ENCODE measurements around the gene NLRP9.
"Not testable (repeated sequence)": the region's sequence is repeated elsewhere in the genome, so short reads cannot be mapped to it uniquely, and the experiment has no call there.

NLRP9 gene

DNA sequence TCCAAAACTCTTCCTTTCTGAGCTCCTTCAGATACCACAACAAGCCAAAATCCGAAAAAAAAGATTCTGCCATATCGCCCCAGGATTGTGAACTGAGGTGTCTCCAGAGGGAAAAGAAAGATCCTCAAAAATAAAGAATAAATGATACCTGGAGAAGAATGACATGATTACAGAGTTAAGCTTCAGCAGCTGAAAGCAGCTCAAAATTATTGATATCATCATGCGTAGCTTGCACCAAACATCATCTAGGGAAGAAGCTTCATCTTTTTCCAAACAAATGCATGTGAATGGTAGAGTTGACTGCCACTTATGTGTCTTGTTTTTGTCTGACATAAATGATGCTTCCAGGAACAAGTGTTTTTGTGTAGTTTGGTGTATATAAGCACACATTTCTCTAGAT is at the start of gene NLRP9:
TSS of gene NLRP9 (minus strand) at position 101 of the 400 bp plus-strand sequence. CDS start at position 73, 28 bp downstream.
- DNase-seq, result no peak

GRCh38 chr19:55781112-55781511 is 42.9 kb upstream of the NLRP9 start:
- no peak for DNase-seq

- DNase-seq, result no peak
These were observed 40.1 kb upstream of the NLRP9 start for GRCh38 chr19:55778331-55778730.

DNA sequence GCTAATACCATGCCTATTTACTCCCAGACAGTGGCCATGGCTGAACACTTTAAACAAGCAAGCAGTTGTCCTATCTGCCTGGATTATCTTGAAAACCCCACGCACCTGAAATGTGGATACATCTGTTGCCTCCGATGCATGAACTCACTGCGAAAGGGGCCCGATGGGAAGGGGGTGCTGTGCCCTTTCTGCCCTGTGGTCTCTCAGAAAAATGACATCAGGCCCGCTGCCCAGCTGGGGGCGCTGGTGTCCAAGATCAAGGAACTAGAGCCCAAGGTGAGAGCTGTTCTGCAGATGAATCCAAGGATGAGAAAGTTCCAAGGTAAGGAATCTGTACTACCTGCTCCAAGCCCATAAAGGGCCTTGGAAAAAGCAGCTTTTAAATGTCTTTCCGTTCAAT is 39.3 kb upstream of the NLRP9 start:
- DNase-seq, result no peak

GRCh38 chr19:55769632-55770031 is 31.4 kb upstream of the NLRP9 start:
- not testable (repeated sequence) for DNase-seq

DNA sequence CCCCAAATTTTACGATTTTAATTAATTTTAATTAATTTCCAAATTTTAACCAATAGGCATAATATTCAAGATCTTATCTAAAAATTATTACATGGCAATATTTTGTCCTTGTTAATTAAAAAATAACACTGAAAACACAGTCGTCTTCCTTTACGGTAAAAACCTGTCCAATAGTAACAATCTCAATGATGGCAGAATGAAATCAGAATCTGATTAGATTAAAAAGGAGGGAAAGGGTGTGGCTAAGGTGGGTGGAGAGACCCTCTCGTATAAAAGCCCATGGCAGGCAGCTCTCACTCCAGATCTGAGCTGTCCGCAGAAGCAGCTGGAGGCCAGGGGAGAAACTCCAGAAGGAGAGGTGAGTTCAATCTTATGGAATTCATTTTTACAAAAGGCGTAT is 30.6 kb upstream of the NLRP9 start, which contains the start of gene RFPL4AL1:
TSS of gene RFPL4AL1 (plus strand) at position 301 of the 400 bp plus-strand sequence. CDS start 2,687 bp downstream, outside the sequence.
- DNase-seq, result not testable (repeated sequence)

DNA sequence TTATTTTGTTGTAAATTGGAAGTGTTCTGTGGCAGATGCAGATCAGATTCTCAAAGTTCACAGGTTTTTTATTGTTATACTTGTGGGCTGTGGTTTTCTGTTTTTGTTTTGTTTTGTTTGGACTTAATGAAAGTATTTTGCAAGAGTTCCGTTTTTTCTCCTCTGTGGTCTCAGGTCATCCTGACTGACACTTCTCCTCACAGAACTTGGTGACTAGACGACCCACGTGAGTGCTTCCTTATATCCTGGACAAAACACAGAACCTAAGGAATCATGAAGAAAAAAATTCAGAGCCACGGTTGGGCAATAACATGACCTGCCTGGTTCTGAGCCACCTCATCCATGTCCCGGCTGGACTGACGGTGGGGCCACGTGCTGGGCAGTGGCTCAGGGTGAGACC is 28.3 kb upstream of the NLRP9 start:
- DNase-seq, result no peak

DNA sequence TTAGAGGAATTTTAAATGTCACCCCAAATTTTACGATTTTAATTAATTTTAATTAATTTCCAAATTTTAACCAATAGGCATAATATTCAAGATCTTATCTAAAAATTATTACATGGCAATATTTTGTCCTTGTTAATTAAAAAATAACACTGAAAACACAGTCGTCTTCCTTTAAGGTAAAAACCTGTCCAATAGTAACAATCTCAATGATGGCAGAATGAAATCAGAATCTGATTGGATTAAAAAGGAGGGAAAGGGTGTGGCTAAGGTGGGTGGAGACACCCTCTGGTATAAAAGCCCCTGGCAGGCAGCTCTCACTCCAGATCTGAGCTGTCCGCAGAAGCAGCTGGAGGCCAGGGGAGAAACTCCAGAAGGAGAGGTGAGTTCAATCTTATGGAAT is 20.6 kb upstream of the NLRP9 start, which contains the start of gene RFPL4A:
TSS of gene RFPL4A (plus strand) at position 301 of the 400 bp plus-strand sequence. CDS start 2,704 bp downstream, outside the sequence.
- not testable (repeated sequence) for DNase-seq

- not testable (repeated sequence) for DNase-seq
These were observed 18.6 kb upstream of the NLRP9 start for GRCh38 chr19:55756808-55757207.

GRCh38 chr19:55753401-55753800 is 15.2 kb upstream of the NLRP9 start:
- no peak for DNase-seq

GRCh38 chr19:55750715-55751114 is 12.5 kb upstream of the NLRP9 start:
- DNase-seq, result no peak

- not testable (repeated sequence) for DNase-seq
These were observed 7.8 kb downstream of the NLRP9 start for GRCh38 chr19:55730378-55730777.

DNA sequence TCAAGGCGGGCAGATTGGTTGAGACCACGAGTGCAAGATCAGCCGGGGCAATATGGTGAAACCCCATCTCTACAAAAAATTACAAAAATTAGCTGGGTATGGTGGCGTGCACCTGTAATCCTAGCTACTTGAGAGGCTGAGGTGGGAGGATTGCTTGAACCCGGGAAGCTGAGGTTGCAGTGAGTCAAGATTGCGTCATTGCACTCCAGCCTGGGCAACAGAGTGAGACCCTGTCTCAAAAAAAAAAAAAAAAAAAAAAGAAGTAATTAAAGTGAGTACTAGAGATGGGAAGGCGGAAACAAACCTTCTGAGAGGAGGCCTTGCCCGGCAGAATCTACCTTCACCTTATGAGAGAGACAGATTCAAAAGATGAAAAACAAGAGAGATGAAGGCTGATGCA is 14.7 kb downstream of the NLRP9 start:
- DNase-seq, result no peak

- no peak for DNase-seq
These were observed 17.4 kb downstream of the NLRP9 start for GRCh38 chr19:55720801-55721200.

- no peak for DNase-seq
These were observed 17.9 kb downstream of the NLRP9 start for GRCh38 chr19:55720214-55720746.

- DNase-seq, result not testable (repeated sequence)
These were observed 20.1 kb downstream of the NLRP9 start for GRCh38 chr19:55717879-55718711.

- no peak for DNase-seq
These were observed 21.0 kb downstream of the NLRP9 start for GRCh38 chr19:55717251-55717650.

GRCh38 chr19:55716531-55716930 is 21.7 kb downstream of the NLRP9 start:
- no peak for DNase-seq

- DNase-seq, result no peak
These were observed 25.2 kb downstream of the NLRP9 start for GRCh38 chr19:55712804-55713631.

- no peak for DNase-seq
These were observed 26.5 kb downstream of the NLRP9 start for GRCh38 chr19:55711719-55712118.

- DNase-seq, result no peak
These were observed 32.2 kb downstream of the NLRP9 start for GRCh38 chr19:55705972-55706371.

DNA sequence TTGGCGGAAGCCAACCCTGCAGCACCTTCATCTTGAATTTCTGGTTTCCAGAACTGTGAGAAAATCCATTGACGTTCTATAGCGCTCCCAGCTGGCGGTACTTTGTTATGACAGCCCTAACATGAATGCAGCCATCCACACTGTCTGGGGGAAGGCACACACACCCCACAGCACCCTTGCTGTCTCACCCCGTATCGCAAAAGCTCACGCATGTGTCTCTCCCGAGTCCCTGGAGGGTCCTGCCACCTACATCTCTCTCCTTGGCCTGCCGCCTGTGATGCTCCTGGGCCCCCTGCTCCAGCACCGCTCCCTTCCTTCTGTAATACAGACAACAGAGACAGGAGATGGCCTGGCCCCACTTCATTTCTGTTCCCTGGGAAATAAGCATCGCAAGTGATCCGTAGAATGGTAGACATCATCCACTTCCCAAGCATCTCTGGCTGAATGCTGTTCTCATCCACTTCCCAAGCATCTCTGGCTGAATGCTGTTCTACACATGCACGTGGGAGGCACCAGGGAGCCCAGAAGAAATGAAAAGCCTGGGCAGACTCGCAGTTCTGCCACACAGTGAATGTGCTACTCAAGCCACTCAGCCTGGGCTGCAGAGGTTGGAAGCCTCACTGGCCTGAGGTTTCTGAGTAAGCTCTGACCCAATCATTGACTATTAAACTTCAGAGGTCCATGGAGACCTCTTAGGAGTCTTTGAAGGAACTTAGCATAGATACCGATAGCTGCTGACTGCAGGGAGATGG is 33.5 kb downstream of the NLRP9 start:
- DNase-seq, result no peak
